Esophagus muscularis mucosa (tissue), 3 donors: ENCODE data around the gene SPZ1.

Experiments
- CTCF ChIP-seq, 3 experiments: fragments of 200-600 bp in 2 of 3; fragments of 450-650 bp in 1 of 3; sonication (generic) in 2 of 3; IDR thresholded peaks; one replicate each; pipeline ENCODE4 v1.5.1; 2017 to 2019; ENCODE audit warnings: antibody characterized with exemption in 3 of 3, mild to moderate bottlenecking in 2 of 3, moderate library complexity in 1 of 3
- POLR2A ChIP-seq: fragments of 450-650 bp; IDR thresholded peaks from one replicate; pipeline ENCODE4 v1.6.1; 2017; ENCODE audit warnings: antibody characterized with exemption, moderate library complexity, mild to moderate bottlenecking, low read depth
- POLR2AphosphoS5 ChIP-seq, 2 donors: sonication (generic); formaldehyde crosslinking; IDR thresholded peaks; one replicate each; pipeline ENCODE4 v1.6.1; 2017; ENCODE audit warnings: antibody characterized with exemption in 2 of 2

- TF ChIP-seq CTCF (IDR thresholded peaks at IDR 0.05) (no peak), POLR2A (no peak), POLR2AphosphoS5 (IDR thresholded peaks at IDR 0.05) (no peak)
Measured at GRCh38 chr5:80339116-80339515, 19.3 kb downstream of the SPZ1 start.
